NCI-H1436 treated with DMSO at 0.1 percent for 48 hours (cell line): ENCODE measurements around the gene HEATR3.

ENCODE experiments used
- DNase-seq: peaks from one replicate; lab custom pipeline; 2025; lab: John Stamatoyannopoulos, UW

The HEATR3 gene

DNA sequence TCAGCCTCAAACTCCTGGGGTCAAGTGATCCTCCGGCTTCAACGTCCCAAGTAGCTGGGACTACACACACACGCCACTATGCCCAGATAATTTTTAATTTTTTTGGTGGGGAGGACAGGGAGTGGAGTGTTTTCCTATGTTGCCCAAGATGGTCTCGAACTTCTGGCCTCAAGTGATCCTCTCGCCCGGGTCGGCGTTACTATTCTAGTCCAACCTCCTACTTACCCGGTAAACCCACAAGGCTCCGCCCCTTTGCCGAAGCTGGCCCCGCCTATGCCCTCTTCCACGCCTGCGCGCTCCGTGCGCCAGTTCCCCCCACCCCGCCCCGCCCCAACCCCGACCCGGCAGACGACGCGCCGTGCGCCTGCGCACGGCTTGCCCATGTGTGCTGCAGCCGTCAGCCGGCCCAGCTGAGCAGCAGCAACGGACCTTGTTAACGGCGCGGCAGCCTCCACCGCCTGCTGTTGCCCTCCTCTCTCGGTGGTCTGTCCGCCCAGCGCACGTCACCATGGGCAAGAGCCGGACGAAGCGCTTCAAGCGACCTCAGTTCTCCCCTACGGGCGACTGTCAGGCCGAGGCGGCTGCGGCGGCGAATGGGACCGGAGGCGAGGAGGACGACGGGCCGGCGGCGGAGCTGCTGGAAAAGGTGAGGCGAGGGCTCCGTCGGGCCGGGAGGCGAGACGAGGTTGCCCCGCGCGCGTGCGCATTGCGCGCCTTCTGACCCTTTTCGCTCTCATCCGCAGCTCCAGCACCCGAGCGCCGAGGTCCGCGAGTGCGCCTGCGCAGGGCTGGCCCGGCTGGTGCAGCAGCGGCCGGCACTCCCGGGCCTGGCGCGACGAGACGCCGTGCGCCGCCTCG, at the start of gene HEATR3:
HEATR3 (plus strand) TSS at position 347 of the 858 bp plus-strand sequence; CDS start at position 509, 162 bp downstream.
- DNase-seq = peak; percentile 59

- DNase-seq = no peak
Measured at GRCh38 chr16:50017553-50017952, 48.2 kb upstream of the HEATR3 start.

- no peak for DNase-seq
Measured at GRCh38 chr16:50021544-50021943, 44.2 kb upstream of the HEATR3 start.

- no peak for DNase-seq
Measured at GRCh38 chr16:50023641-50024040, 42.1 kb upstream of the HEATR3 start.

GRCh38 chr16:50024207-50024606, 41.6 kb upstream of the HEATR3 start:
- DNase-seq = no peak

- DNase-seq = peak; percentile 87
Measured at GRCh38 chr16:50024684-50025536, 40.9 kb upstream of the HEATR3 start, which contains the start of gene CNEP1R1. TSS of gene CNEP1R1 (plus strand) at chr16:50025225. CDS start at chr16:50025316, 91 bp downstream.

DNA sequence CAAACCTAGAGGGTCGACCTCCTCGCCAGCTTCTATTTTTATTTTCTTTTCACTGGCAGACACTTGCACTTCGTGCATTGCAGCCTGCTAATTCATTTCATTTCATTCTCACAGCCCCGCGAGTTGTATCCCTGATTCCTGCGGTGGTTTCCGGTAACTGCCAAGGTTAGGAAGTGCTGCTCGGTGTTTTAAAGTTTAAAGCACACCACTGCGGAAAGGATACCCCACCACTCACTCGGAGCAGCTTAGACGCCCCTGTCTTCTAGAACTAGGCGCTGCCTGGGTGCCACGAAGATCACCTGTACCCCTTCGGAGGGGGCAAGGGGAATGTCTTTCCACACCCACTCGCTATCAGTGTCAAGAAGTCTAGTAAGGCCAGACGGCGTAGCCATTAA, 40.2 kb upstream of the HEATR3 start:
- no peak for DNase-seq

DNA sequence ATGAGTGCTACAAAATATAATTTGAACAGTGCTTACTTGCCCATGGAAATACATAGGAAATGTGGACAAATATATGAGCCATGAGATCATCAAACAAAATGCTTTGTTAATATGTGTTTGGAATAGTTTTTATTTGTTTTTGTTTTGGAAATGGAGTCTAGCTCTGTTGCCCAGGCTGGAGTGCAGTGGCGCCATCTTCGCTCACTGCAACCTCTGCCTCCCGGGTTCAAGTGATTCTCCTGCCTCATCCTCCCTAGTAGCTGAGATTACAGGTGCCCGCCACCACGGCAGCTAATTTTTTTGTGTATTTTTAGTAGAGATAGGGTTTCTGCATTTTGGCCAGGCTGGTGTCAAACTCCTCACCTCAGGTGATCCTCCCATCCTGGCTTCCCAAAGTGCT, 37.9 kb upstream of the HEATR3 start:
- DNase-seq = no peak

DNA sequence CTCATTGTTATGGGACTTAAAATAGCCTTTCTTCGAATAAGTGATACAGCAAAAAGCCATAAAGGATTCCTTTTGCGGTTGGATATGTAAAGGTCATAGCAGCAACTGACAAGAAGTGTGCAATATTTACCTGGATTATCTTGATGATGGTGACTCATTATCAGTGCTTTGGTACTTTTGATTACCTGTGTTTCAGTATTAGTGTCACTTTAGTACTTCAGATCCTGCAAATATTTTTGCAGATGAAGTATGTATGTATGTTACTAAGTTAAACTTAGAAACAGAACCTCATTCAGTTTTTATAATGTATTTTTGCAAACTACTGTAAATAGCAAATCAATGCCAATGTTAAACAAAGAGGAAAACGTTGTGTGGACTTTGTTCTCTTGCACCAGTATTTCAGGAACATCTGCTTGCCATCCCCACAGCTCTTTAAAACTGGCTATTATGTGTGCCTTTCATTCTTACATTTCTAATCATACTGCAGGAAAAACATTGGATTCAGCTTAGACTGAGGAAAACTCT, 30.2 kb upstream of the HEATR3 start:
- DNase-seq = no peak

GRCh38 chr16:50036426-50036825, 29.3 kb upstream of the HEATR3 start:
- no peak for DNase-seq

GRCh38 chr16:50037662-50038220, 28.0 kb upstream of the HEATR3 start:
- DNase-seq = no peak

GRCh38 chr16:50038286-50038685, 27.5 kb upstream of the HEATR3 start:
- no peak for DNase-seq

DNA sequence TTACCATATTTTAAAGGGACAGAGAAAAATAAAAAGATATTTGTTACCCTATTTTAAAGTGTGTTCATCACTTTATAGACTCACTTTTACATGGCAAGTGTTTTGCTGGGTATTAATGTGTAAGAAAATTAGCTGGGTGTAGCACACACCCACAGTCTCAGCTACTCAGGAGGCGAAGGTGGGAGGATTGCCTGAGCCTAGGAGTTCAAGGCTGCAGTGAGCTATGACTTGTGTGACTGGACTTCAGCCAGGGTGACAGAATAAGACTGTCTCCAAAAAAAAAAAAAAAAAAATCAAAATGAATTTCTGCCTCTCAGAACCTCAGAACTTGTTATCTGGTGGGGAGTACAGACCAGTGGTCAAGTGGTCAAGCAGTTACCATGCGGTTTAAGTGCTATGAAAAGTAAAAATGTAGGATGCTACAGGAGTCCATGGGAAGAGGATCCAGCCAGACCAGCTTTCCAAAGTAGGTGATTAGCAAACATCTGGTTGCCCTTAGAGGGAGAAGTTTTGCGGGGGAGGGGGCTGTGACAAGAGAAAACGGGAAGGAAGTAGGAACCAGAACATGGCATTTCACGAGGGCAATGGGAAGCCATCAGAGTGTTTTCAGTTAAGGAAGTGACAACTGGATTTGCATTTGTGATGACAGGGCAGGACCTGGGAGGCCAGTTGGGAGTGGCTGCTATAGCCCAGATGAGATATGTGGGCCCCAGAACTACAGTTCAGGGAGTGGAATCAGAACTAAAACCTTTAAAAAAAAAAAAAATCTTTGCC, 26.8 kb upstream of the HEATR3 start:
- no peak for DNase-seq

- DNase-seq = no peak
Measured at GRCh38 chr16:50040018-50040417, 25.8 kb upstream of the HEATR3 start.

DNA sequence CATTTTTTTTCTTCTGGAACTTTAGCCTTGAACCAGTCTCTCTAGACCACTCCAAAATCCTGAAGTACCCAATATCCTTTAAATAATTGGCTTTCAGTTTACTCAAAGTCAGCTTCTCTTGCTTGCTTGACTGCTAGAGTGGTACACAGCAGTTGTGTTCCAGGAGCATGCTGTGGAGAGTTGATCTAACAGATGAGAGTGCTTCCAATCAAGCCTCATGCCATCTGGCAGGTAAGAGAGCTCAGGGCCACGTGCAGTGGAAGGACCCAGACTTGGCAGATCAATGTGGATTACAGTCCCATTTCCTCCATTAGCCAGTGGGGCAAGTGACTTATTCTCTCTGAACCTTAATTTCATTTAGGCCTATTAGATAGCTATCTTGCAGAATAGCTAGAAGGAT, 25.1 kb upstream of the HEATR3 start:
- DNase-seq = no peak

DNA sequence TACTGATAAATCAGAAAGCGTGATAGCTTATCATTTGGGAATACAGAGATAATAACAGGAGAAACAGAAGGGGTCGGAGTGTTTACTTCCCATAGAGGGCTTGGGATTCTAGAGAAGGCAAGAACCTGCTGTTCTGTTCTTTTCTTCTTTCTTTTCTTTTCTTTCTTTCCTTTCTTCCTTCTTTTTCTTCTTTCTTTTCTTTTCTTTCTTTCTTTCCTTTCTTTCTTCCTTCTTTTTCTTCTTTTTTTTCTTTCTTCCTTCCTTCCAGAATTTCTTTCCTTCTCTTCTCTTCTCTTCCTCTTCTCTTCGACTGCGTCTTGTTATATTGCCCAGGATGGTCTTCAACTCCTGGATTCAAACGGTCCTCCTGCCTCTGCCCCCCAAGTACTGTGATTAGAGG, 22.4 kb upstream of the HEATR3 start:
- DNase-seq = no peak

DNA sequence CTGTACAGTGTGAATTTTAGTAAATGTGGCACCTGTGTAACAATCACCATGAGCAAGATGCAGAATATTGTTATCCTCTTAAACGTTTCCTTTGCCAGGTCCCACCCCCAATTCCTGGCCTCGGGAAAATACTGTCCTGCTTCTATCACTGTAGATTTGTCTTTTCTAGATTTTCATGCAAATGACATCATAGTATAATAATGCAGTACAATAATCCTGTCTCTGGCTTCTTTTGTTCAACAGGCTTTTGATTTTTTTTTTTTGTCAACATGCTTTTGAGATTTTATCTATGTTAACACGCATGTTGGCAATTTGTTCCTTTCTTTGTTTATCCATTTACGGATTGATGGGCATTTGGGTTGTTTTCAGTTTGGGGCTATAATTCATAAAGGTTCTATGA, 20.4 kb upstream of the HEATR3 start:
- DNase-seq = no peak

GRCh38 chr16:50046853-50047252, 18.9 kb upstream of the HEATR3 start:
- DNase-seq = no peak

DNA sequence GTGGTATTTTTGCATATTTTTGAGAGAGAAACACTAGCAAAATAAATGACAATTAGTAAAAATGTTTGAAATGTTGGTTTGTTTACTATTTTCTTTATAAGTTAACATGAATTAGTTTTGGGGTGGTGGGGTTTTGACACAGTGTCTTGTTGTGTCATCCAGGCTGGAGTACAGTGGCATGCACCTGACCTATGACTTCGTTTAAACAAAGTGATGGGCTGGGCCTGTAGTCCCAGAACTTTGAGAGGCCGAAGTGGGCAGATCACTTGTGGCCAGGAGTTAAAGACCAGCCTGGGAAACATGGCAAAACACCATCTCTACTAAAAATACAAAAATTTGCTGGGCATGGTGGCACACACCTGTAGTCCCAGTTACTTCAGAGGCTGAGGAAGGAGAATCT, 17.9 kb upstream of the HEATR3 start:
- no peak for DNase-seq

DNA sequence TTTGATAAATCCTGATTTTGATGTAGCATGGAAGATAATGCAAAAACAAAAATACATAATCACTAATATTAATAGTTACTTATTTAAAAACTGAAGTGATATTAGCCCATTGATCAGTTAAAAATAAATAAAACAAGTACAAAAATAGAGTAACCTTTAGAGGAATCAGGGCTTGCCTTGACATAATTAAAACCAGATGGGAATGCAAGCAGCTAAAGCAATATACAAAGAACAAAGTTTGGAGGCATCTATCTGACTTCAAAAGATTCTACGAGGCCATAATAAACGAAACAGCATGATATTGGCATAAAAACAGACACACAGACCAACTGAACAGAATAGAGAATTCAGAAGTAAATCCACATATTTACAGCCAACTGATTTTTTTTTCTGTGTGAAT, 15.0 kb upstream of the HEATR3 start:
- DNase-seq = no peak

- no peak for DNase-seq
Measured at GRCh38 chr16:50056226-50056625, 9.5 kb upstream of the HEATR3 start.
